ENCODE measurements around the gene CRP.

The CRP gene

GRCh38 chr1:159675046-159675445, 39.3 kb downstream of the CRP start:
- no peak for TF ChIP-seq FOXM1 (IDR thresholded peaks at IDR 0.05; ENCODE audit: borderline replicate concordance, low read depth)
- no peak for TF ChIP-seq NFIC (IDR thresholded peaks at IDR 0.05)
- no peak for TF ChIP-seq TAF1 (IDR thresholded peaks at IDR 0.05; ENCODE audit: low read depth)
- TF ChIP-seq TCF12 (IDR thresholded peaks at IDR 0.05; ENCODE audit: low read depth) = no peak
- TF ChIP-seq REST (IDR thresholded peaks at IDR 0.05; ENCODE audit: low read depth) = no peak
- no peak for TF ChIP-seq USF1 (IDR thresholded peaks at IDR 0.05)
- no peak for TF ChIP-seq CEBPB (IDR thresholded peaks at IDR 0.05)
- TF ChIP-seq CREB1 (IDR thresholded peaks at IDR 0.05; ENCODE audit: low read depth) = no peak
- no peak for TF ChIP-seq RAD21 (IDR thresholded peaks at IDR 0.05; ENCODE audit: low read depth)
- no peak for TF ChIP-seq EP300 (IDR thresholded peaks at IDR 0.05; ENCODE audit: borderline replicate concordance)
- no peak for TF ChIP-seq ZBTB7A (IDR thresholded peaks at IDR 0.05; ENCODE audit: low read depth)
- TF ChIP-seq MAX (IDR thresholded peaks at IDR 0.05) = no peak
- TF ChIP-seq TEAD4 (IDR thresholded peaks at IDR 0.05) = no peak
- no peak for TF ChIP-seq EGR1 (IDR thresholded peaks at IDR 0.05)
- no peak for TF ChIP-seq YY1 (IDR thresholded peaks at IDR 0.05; ENCODE audit: low read depth)

DNA sequence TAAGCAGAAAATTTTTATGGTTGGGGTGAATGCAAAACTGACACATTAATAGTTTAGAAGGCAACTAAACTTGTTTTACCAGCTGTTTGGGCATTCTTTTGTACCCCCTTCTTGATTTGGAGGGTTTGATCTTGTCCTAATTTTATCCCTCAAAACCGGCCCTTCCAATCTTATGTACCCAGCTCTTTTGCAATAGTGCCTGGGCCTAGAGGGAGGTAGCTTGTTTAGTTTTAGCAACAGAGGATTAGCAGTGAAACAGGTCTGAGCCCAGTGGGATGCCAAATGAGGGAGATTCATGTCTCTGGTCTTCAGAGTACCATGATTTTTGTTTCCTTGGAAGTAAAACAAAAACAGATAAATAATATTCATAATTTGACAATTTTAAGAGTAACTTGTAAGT, 45.1 kb downstream of the CRP start:
- TF ChIP-seq NFIC (IDR thresholded peaks at IDR 0.05) (no peak), CEBPB (IDR thresholded peaks at IDR 0.05) (no peak), ZBTB7A (IDR thresholded peaks at IDR 0.05; ENCODE audit: low read depth) (no peak), REST (IDR thresholded peaks at IDR 0.05; ENCODE audit: low read depth) (no peak), CREB1 (IDR thresholded peaks at IDR 0.05; ENCODE audit: low read depth) (no peak), RAD21 (IDR thresholded peaks at IDR 0.05; ENCODE audit: low read depth) (no peak), TEAD4 (IDR thresholded peaks at IDR 0.05) (no peak), USF1 (IDR thresholded peaks at IDR 0.05) (no peak)

- TF ChIP-seq USF1 (IDR thresholded peaks at IDR 0.05) (no peak), CEBPB (IDR thresholded peaks at IDR 0.05) (no peak), YY1 (IDR thresholded peaks at IDR 0.05; ENCODE audit: low read depth) (no peak), CREB1 (IDR thresholded peaks at IDR 0.05; ENCODE audit: low read depth) (no peak), NFIC (IDR thresholded peaks at IDR 0.05) (no peak), ZBTB7A (IDR thresholded peaks at IDR 0.05; ENCODE audit: low read depth) (no peak), TCF12 (IDR thresholded peaks at IDR 0.05; ENCODE audit: low read depth) (no peak)
Observed at GRCh38 chr1:159668739-159669138, 45.6 kb downstream of the CRP start.

DNA sequence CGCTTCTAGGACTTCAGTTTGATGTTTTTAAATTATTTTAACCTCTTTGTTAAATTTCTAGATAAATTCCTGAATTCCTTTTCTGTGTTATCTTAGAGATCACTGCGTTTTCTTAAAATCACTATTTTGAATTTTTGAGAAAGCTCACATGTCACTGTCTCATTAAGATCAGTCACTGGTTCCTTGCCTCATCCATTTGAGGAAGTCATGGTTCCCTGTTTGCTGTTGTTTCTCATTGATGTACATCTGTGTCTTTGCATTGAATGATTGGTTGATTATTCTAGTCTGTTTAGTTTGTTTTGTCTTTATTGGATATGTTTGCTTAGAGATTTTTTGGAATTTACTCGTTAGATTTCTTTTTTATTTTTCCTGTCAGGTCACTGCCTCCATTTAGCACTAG, 50.1 kb downstream of the CRP start:
- TF ChIP-seq CREB1 (IDR thresholded peaks at IDR 0.05; ENCODE audit: low read depth) (no peak), MAX (IDR thresholded peaks at IDR 0.05) (no peak), TEAD4 (IDR thresholded peaks at IDR 0.05) (no peak), EGR1 (IDR thresholded peaks at IDR 0.05) (no peak), ZBTB7A (IDR thresholded peaks at IDR 0.05; ENCODE audit: low read depth) (no peak), EP300 (IDR thresholded peaks at IDR 0.05; ENCODE audit: borderline replicate concordance) (no peak), NFIC (IDR thresholded peaks at IDR 0.05) (no peak), RAD21 (IDR thresholded peaks at IDR 0.05; ENCODE audit: low read depth) (no peak), REST (IDR thresholded peaks at IDR 0.05; ENCODE audit: low read depth) (no peak), FOXM1 (IDR thresholded peaks at IDR 0.05; ENCODE audit: borderline replicate concordance, low read depth) (no peak), TCF12 (IDR thresholded peaks at IDR 0.05; ENCODE audit: low read depth) (no peak), USF1 (IDR thresholded peaks at IDR 0.05) (no peak), YY1 (IDR thresholded peaks at IDR 0.05; ENCODE audit: low read depth) (no peak)
